HepG2 (cell line): Measurements from ENCODE around the gene ZNF454. TPM values are rescaled to one million over a fixed set of nuclear protein-coding genes. Genes with fewer than 3 reads are reported as not detected.
A peak's percentile ranks its signal among the peaks of the same experiment; 100 is the strongest.

Source experiments
- FOXA1 ChIP-seq, 2 experiments: fragments of 450-650 bp in 1 of 2; sonication (generic) in 1 of 2; formaldehyde crosslinking in 1 of 2; IDR thresholded peaks; 2 replicates each; pipeline versions ENCODE4 v1.4.0 to v1.6.1; 2016 to 2020; ENCODE audit warnings: missing genetic modification reagents in 1 of 2
- GFI1 ChIP-seq: sonication (generic); formaldehyde crosslinking; IDR thresholded peaks from 2 replicates; pipeline ENCODE4 v1.5.0; 2020; ENCODE audit warnings: missing genetic modification reagents, mild to moderate bottlenecking, borderline replicate concordance
- HDAC1 ChIP-seq: sonication (generic); formaldehyde crosslinking; IDR thresholded peaks from 2 replicates; pipeline ENCODE4 v1.5.1; 2020; ENCODE audit warnings: mild to moderate bottlenecking, missing genetic modification reagents
- HDAC2 ChIP-seq: sonication (generic); formaldehyde crosslinking; IDR thresholded peaks from 2 replicates; pipeline ENCODE4 v1.4.0; 2020; ENCODE audit warnings: missing genetic modification reagents
- MAFK ChIP-seq, 2 experiments: IDR thresholded peaks in 1 of 2; conservative IDR thresholded peaks in 1 of 2; 2 replicates each; pipeline ENCODE4 v1.6.1; 2011; ENCODE audit warnings: improper control_type of control experiment in 2 of 2, low read length in 2 of 2
- MATR3 ChIP-seq: sonication (generic); formaldehyde crosslinking; IDR thresholded peaks from 2 replicates; pipeline ENCODE4 v1.4.0; 2020; ENCODE audit warnings: missing genetic modification reagents
- MLLT10 ChIP-seq: sonication (generic); formaldehyde crosslinking; IDR thresholded peaks from 2 replicates; pipeline ENCODE4 v1.4.0; 2020; ENCODE audit warnings: missing genetic modification reagents
- MYC ChIP-seq: sonication (generic); formaldehyde crosslinking; IDR thresholded peaks from 2 replicates; pipeline ENCODE4 v1.9.0; 2021; ENCODE audit warnings: missing genetic modification reagents, borderline replicate concordance
- NR3C1 ChIP-seq: sonication (generic); formaldehyde crosslinking; IDR thresholded peaks from 2 replicates; pipeline ENCODE4 v1.4.0; 2020; ENCODE audit warnings: missing genetic modification reagents
- RBM39 ChIP-seq: fragments of 200-400 bp; formaldehyde crosslinking; IDR thresholded peaks from one replicate; pipeline ENCODE4 v1.6.1; 2018; ENCODE audit warnings: antibody characterized with exemption, mild to moderate bottlenecking, low read depth, low read length; ENCODE audit not compliant: poor library complexity, severe bottlenecking
- SPEN ChIP-seq: sonication (generic); formaldehyde crosslinking; IDR thresholded peaks from 2 replicates; pipeline ENCODE4 v1.5.1; 2020; ENCODE audit warnings: low read depth, mild to moderate bottlenecking, missing genetic modification reagents
- TOE1 ChIP-seq: sonication (generic); formaldehyde crosslinking; IDR thresholded peaks from 2 replicates; pipeline ENCODE4 v1.4.0; 2020; ENCODE audit warnings: mild to moderate bottlenecking, missing genetic modification reagents
- ZNF234 ChIP-seq: sonication (generic); formaldehyde crosslinking; conservative IDR thresholded peaks from 2 replicates; pipeline ENCODE4 v1.5.1; 2020; ENCODE audit warnings: mild to moderate bottlenecking, missing genetic modification reagents
- ZNF567 ChIP-seq: sonication (generic); formaldehyde crosslinking; IDR thresholded peaks from 2 replicates; pipeline ENCODE4 v1.8.1; 2023; ENCODE audit warnings: mild to moderate bottlenecking, missing genetic modification reagents, borderline replicate concordance
- ZNF776 ChIP-seq: sonication (generic); formaldehyde crosslinking; IDR thresholded peaks from 2 replicates; pipeline ENCODE4 v1.4.0; 2020; ENCODE audit warnings: mild to moderate bottlenecking, missing genetic modification reagents
- polyA plus RNA-seq, 8 experiments: library from polyadenylated mRNA; depleted of rRNA in 3 of 8; stranded (reverse) in 7 of 8; unstranded in 1 of 8; fragments of >200 nt; fragmentation: Illumina TruSeq in 4 of 8; extraction: Trizol in 4 of 8; gene quantifications; 2 replicates each; pipeline versions ENCODE4 v1.2.1 to v1.2.3, GENCODE V29; 2011 to 2016; ENCODE audit warnings: low read depth in 4 of 8, missing spikeins in 1 of 8, mixed read lengths in 1 of 8; ENCODE audit not compliant: insufficient read depth in 1 of 8
- total RNA-seq, 5 experiments: library from RNA; depleted of rRNA; stranded (reverse); fragments of >200 nt; fragmentation: Illumina TruSeq; extraction: Trizol; gene quantifications; 2 replicates each; pipeline ENCODE4 v1.2.3, GENCODE V29; 2016; ENCODE audit warnings: low read depth in 1 of 5
- TF ChIP-seq, protein P1 (sequence below): sonication (generic); formaldehyde crosslinking; IDR thresholded peaks from 2 replicates; pipeline ENCODE4 v1.5.1; 2020; ENCODE audit warnings: missing genetic modification reagents, mild to moderate bottlenecking, borderline replicate concordance
- TF ChIP-seq, protein P2 (sequence below): sonication (generic); formaldehyde crosslinking; IDR thresholded peaks from 2 replicates; pipeline ENCODE4 v1.9.0; 2021; ENCODE audit warnings: missing genetic modification reagents, mild to moderate bottlenecking, borderline replicate concordance
- TF ChIP-seq, protein P3 (sequence below): IDR thresholded peaks from 2 replicates; pipeline ENCODE4 v1.6.1; 2016; ENCODE audit warnings: low read depth, borderline replicate concordance
- TF ChIP-seq, protein P4 (sequence below): sonication (generic); formaldehyde crosslinking; IDR thresholded peaks from 2 replicates; pipeline ENCODE4 v1.4.0; 2020; ENCODE audit warnings: mild to moderate bottlenecking, missing genetic modification reagents
- TF ChIP-seq, protein P5 (sequence below): sonication (generic); formaldehyde crosslinking; IDR thresholded peaks from 2 replicates; pipeline ENCODE4 v1.4.0; 2020; ENCODE audit warnings: missing genetic modification reagents
- TF ChIP-seq, protein P6 (sequence below): sonication (generic); formaldehyde crosslinking; IDR thresholded peaks from 2 replicates; pipeline ENCODE4 v1.4.0; 2020; ENCODE audit warnings: mild to moderate bottlenecking, missing genetic modification reagents

Gene ZNF454
- total and polyA plus RNA-seq, 2 of the 13 experiments (the other 11 are each of a cell fraction or from before 2014, with no cell fraction given), result 0.16 TPM; not detected in 1

DNA sequence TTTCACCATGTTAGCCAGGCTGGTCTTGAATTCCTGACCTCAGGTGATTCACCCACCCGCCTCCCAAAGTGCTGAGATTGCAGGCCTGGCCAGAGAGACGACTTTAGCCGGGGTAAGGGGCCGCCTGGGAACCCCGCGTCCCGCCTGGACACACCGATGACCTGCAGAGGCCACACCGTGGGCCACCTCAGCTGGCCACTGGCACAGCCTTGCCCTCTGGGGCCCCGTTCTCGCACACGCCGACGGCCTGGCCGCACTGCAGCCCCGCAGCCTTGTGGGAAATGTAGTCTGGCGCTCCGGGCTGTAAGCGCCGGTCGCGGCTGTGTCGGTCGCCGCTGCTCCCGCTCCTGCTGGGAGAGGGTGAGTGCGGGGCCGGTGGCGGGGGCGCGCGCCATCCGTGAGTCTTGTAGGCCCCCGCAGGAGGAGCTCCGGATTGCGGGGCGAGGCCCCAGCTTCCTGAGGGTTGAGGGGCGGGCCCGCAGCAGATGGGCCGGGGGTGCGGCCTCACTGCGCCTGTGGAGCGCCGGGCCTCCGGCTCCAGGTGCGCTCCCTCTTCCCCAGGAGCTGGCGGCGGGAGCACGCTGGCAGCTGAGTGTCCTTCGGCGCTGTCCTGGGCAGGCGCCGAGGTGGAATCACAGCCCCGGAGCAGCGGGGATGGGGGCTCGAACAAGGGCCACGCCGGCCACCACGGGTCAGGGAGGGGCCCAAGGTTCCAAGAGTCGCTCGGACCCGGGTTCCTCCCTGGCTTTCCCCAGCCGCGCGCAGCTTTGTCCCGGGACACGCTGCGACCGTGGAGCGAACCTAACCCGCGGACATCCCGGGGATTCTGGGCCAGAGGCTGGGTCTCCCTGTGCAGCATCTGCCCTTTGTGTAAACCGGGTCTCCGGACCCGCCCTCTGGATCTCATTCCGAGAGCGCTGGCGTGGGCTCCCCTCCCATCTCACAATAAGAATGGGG lies 45.1 kb upstream of the ZNF454 start, which contains the start of gene ZFP2 (continued):
- TF ChIP-seq, protein P1, sequence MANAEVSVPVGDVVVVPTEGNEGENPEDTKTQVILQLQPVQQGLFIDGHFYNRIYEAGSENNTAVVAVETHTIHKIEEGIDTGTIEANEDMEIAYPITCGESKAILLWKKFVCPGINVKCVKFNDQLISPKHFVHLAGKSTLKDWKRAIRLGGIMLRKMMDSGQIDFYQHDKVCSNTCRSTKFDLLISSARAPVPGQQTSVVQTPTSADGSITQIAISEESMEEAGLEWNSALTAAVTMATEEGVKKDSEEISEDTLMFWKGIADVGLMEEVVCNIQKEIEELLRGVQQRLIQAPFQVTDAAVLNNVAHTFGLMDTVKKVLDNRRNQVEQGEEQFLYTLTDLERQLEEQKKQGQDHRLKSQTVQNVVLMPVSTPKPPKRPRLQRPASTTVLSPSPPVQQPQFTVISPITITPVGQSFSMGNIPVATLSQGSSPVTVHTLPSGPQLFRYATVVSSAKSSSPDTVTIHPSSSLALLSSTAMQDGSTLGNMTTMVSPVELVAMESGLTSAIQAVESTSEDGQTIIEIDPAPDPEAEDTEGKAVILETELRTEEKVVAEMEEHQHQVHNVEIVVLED (CRISPR knock-in tag), result peak; percentile 88
- TF ChIP-seq MATR3 (CRISPR knock-in tag) (no peak), RBM39 (no peak), ZNF234 (CRISPR knock-in tag) (no peak), FOXA1 (IDR thresholded peaks at IDR 0.05) (no peak), FOXA1 (CRISPR knock-in tag; IDR thresholded peaks at IDR 0.05) (no peak), GFI1 (CRISPR knock-in tag) (no peak), MAFK (conservative IDR thresholded peaks at IDR 0.05 in 1 of 2, IDR thresholded peaks at IDR 0.05 in 1 of 2; ENCODE audit: low read length in 2 of 2) (no peak), ZNF567 (CRISPR knock-in tag) (no peak), MLLT10 (no peak), ZNF776 (no peak), SPEN (CRISPR knock-in tag) (peak; percentile 36; the same call in 1 of the 2 replicates), HDAC2 (CRISPR knock-in tag) (no peak), MYC (CRISPR knock-in tag) (peak; percentile 57), TOE1 (CRISPR knock-in tag) (no peak), NR3C1 (CRISPR knock-in tag) (no peak), HDAC1 (CRISPR knock-in tag) (no peak; the same call in 1 of the 2 replicates)
- TF ChIP-seq, protein P2, sequence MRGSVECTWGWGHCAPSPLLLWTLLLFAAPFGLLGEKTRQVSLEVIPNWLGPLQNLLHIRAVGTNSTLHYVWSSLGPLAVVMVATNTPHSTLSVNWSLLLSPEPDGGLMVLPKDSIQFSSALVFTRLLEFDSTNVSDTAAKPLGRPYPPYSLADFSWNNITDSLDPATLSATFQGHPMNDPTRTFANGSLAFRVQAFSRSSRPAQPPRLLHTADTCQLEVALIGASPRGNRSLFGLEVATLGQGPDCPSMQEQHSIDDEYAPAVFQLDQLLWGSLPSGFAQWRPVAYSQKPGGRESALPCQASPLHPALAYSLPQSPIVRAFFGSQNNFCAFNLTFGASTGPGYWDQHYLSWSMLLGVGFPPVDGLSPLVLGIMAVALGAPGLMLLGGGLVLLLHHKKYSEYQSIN (CRISPR knock-in tag), result no peak
- TF ChIP-seq, protein P3, sequence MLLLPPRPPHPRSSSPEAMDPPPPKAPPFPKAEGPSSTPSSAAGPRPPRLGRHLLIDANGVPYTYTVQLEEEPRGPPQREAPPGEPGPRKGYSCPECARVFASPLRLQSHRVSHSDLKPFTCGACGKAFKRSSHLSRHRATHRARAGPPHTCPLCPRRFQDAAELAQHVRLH (CRISPR knock-in tag), result no peak; the same call in 1 of the 2 replicates
- TF ChIP-seq, protein P4, sequence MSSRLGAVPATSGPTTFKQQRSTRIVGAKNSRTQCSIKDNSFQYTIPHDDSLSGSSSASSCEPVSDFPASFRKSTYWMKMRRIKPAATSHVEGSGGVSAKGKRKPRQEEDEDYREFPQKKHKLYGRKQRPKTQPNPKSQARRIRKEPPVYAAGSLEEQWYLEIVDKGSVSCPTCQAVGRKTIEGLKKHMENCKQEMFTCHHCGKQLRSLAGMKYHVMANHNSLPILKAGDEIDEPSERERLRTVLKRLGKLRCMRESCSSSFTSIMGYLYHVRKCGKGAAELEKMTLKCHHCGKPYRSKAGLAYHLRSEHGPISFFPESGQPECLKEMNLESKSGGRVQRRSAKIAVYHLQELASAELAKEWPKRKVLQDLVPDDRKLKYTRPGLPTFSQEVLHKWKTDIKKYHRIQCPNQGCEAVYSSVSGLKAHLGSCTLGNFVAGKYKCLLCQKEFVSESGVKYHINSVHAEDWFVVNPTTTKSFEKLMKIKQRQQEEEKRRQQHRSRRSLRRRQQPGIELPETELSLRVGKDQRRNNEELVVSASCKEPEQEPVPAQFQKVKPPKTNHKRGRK, result no peak
- TF ChIP-seq, protein P5, sequence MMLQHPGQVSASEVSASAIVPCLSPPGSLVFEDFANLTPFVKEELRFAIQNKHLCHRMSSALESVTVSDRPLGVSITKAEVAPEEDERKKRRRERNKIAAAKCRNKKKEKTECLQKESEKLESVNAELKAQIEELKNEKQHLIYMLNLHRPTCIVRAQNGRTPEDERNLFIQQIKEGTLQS, result no peak
- TF ChIP-seq, protein P6, sequence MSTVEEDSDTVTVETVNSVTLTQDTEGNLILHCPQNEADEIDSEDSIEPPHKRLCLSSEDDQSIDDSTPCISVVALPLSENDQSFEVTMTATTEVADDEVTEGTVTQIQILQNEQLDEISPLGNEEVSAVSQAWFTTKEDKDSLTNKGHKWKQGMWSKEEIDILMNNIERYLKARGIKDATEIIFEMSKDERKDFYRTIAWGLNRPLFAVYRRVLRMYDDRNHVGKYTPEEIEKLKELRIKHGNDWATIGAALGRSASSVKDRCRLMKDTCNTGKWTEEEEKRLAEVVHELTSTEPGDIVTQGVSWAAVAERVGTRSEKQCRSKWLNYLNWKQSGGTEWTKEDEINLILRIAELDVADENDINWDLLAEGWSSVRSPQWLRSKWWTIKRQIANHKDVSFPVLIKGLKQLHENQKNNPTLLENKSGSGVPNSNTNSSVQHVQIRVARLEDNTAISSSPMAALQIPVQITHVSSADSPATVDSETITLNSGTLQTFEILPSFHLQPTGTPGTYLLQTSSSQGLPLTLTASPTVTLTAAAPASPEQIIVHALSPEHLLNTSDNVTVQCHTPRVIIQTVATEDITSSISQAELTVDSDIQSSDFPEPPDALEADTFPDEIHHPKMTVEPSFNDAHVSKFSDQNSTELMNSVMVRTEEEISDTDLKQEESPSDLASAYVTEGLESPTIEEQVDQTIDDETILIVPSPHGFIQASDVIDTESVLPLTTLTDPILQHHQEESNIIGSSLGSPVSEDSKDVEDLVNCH (CRISPR knock-in tag), result no peak
